Measurements from ENCODE around the gene FADS6. TPM values are rescaled to one million over a fixed set of nuclear protein-coding genes. Genes with fewer than 3 reads are reported as not detected.
A peak's percentile ranks its signal among the peaks of the same experiment; 100 is the strongest.

FADS6 gene
- total and polyA plus RNA-seq, 2 of the 13 experiments (the other 11 are each of a cell fraction or from before 2014, with no cell fraction given) = 0.11 TPM

- TF ChIP-seq SRF (IDR thresholded peaks at IDR 0.05; ENCODE audit: low read depth, low read length) (no peak), DRAP1 (CRISPR knock-in tag; IDR thresholded peaks at IDR 0.05) (no peak), IRX3 (CRISPR knock-in tag; IDR thresholded peaks at IDR 0.05; ENCODE audit: borderline replicate concordance, low read depth) (no peak), HNRNPUL1 (IDR thresholded peaks at IDR 0.05; ENCODE audit: low read depth, low read length) (no peak), NFIC (IDR thresholded peaks at IDR 0.05; ENCODE audit: low read length) (no peak), ZHX2 (IDR thresholded peaks at IDR 0.05; ENCODE audit: low read depth) (no peak), ZHX2 (CRISPR knock-in tag; IDR thresholded peaks at IDR 0.05; ENCODE audit: borderline replicate concordance) (no peak), ZNF383 (CRISPR knock-in tag; IDR thresholded peaks at IDR 0.05; ENCODE audit: borderline replicate concordance) (no peak), JDP2 (CRISPR knock-in tag; IDR thresholded peaks at IDR 0.05; ENCODE audit: borderline replicate concordance) (no peak), ZNF292 (CRISPR knock-in tag; IDR thresholded peaks at IDR 0.05; ENCODE audit: borderline replicate concordance, low read depth) (no peak), ATF3 (CRISPR knock-in tag; IDR thresholded peaks at IDR 0.05) (no peak), THAP7 (CRISPR knock-in tag; IDR thresholded peaks at IDR 0.05) (0 out of 2 replicates have a peak, but pooled peaks have one; percentile 27), FOXO4 (CRISPR knock-in tag; conservative IDR thresholded peaks at IDR 0.05) (no peak), HHEX (CRISPR knock-in tag; IDR thresholded peaks at IDR 0.05) (no peak; the same call in 1 of the 2 replicates), SRY (CRISPR knock-in tag; IDR thresholded peaks at IDR 0.05) (no peak), ZNF704 (CRISPR knock-in tag; IDR thresholded peaks at IDR 0.05; ENCODE audit: borderline replicate concordance) (no peak)
These were observed 26.2 kb upstream of the FADS6 start (continued) for GRCh38 chr17:74919440-74920305.
